GM13976 (cell line): ENCODE data around the gene FAM83G.
"Not testable (repeated sequence)": the region's sequence is repeated elsewhere in the genome, so short reads cannot be mapped to it uniquely, and the experiment has no call there.

Experiments used
- DNase-seq: peaks from one replicate; pipeline ENCODE4 v3.0.0; 2012; ENCODE audit warnings: low spot score
- in situ Hi-C: fragments of 300-500 bp; cut with MboI; formaldehyde crosslinking; loops from one replicate; pipeline ENCODE4 v1.12.0; 2022; ENCODE audit warnings: low sequenced_read_pairs, mixed read lengths, inconsistent platforms; ENCODE audit not compliant: unreplicated experiment
- TF ChIP-seq, protein P1 (sequence below): IDR thresholded peaks from 2 replicates; pipeline ENCODE4 v1.5.1; 2012; ENCODE audit warnings: borderline replicate concordance, mild to moderate bottlenecking; ENCODE audit not compliant: insufficient read depth; ENCODE audit errors: extremely low read depth, missing control alignments, control extremely low read depth

FAM83G gene

GRCh38 chr17:19004421-19005136, at the start of gene FAM83G:
Gene FAM83G (minus strand): TSS chr17:19004764. CDS start chr17:19004041, 723 bp downstream.
- in situ Hi-C loops: no loop called here
- DNase-seq: peak; percentile 91
- TF ChIP-seq, protein P1, sequence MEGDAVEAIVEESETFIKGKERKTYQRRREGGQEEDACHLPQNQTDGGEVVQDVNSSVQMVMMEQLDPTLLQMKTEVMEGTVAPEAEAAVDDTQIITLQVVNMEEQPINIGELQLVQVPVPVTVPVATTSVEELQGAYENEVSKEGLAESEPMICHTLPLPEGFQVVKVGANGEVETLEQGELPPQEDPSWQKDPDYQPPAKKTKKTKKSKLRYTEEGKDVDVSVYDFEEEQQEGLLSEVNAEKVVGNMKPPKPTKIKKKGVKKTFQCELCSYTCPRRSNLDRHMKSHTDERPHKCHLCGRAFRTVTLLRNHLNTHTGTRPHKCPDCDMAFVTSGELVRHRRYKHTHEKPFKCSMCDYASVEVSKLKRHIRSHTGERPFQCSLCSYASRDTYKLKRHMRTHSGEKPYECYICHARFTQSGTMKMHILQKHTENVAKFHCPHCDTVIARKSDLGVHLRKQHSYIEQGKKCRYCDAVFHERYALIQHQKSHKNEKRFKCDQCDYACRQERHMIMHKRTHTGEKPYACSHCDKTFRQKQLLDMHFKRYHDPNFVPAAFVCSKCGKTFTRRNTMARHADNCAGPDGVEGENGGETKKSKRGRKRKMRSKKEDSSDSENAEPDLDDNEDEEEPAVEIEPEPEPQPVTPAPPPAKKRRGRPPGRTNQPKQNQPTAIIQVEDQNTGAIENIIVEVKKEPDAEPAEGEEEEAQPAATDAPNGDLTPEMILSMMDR: no peak

GRCh38 chr17:19048826-19049225, 44.3 kb upstream of the FAM83G start:
- in situ Hi-C loops, DNase-seq: not testable (repeated sequence)

DNA sequence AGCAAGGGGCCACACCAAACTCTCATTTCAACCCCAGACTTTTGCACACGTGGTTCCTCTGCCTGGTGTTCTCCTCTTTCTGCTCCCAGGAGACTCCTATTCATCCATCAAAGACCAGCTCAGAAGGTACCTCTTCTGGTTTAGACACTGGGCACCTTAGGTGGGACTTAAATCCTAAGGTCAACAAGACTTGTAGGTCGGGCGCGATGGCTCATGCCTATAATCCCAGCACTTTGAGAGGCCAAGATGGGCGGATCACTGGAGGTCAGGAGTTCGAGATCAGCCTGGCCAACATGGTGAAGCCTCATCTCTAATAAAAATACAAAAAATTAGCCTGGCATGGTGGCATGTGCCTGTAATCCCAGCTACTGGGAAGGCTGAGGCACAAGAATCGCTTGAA, 42.9 kb upstream of the FAM83G start:
- in situ Hi-C loops, DNase-seq: not testable (repeated sequence)

- DNase-seq, in situ Hi-C loops: not testable (repeated sequence)
Measured at GRCh38 chr17:19046782-19047375, 42.3 kb upstream of the FAM83G start, which contains the start of gene GRAP. Gene GRAP (minus strand): TSS chr17:19046957. CDS start chr17:19046926, 31 bp downstream.

DNA sequence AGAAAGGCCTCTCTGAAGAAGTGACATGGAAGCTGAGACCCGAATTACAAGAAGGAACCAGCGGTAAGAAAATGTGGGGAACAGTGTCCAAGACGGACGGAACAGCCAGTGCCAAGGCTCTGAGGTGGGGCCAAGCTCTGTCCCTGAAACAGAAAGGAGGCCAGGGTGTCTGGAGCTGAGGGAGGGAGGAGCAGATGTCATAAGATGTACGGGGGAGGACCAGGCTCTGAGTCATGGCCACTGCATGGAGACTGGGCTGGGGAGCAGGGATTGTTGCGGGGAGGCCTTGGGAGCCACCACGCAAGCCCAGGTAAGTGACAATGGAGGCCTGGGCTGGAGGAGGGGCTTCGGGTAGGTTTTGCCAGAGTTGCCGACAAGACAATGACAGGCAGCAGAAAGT, 40.1 kb upstream of the FAM83G start:
- DNase-seq, in situ Hi-C loops: not testable (repeated sequence)

DNA sequence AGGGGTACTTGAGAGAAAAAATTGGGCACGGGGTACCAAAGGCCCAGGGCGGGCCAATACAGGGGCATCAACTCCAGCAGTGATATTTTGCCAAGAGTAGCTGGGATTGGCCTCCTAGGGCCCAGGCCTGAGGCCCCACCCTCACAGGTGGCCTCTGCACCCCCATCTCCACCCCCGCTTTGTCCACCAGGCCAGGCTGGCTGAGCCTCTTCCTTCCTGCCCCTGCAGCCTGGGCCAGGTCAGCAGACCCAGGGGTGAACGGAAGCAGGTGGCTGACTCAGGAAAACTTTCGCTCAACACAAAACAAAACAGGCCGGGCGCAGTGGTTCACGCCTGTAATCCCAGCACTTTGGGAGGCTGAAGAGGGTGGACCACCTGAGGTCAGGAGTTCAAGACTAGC, 38.5 kb upstream of the FAM83G start:
- DNase-seq, in situ Hi-C loops: not testable (repeated sequence)

- in situ Hi-C loops, DNase-seq: not testable (repeated sequence)
Measured at GRCh38 chr17:19042369-19042768, 37.8 kb upstream of the FAM83G start.

GRCh38 chr17:19041871-19042270, 37.3 kb upstream of the FAM83G start:
- in situ Hi-C loops, DNase-seq: not testable (repeated sequence)

GRCh38 chr17:19040350-19040749, 35.8 kb upstream of the FAM83G start:
- in situ Hi-C loops, DNase-seq: not testable (repeated sequence)

DNA sequence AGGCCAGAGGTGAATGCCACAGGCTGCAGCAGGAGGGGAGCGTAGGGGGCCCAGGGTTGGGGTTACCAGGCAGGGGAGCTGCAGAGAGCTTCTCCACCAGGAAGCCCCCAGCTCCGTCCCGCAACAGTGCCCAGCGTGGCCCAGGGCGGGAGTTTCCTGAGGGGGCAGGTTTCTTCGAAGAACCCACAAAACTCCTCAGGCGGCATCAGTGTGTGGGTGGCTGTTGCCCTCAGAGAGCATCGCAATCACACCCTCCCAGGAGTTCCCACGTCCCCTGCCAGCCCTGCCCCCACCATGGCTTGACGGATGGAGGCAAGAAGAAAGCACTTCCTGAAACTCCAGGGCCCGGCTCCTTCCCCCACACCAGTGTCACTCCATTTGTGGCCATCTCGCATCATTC, 34.2 kb upstream of the FAM83G start:
- DNase-seq, in situ Hi-C loops: not testable (repeated sequence)

DNA sequence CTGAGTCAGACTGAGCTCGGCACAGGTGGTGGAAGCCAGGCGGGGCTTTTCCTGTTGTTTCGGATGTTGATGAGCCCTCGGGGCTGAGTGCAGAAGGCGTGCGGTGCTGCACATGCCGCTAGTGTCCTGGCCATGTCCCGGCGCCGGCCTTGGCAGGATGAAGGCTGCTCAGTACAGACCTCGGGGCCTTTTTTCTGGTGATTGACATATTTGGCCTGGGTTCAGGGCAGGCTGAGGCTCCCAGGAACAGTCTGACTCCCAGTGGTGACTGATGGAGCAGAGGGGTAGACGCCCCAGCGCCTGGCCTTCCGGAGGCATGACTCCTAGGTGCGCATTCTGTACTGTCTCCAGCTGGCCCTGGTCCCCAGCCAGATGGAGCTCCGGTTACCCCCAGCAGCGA, 33.4 kb upstream of the FAM83G start:
- DNase-seq, in situ Hi-C loops: not testable (repeated sequence)

DNA sequence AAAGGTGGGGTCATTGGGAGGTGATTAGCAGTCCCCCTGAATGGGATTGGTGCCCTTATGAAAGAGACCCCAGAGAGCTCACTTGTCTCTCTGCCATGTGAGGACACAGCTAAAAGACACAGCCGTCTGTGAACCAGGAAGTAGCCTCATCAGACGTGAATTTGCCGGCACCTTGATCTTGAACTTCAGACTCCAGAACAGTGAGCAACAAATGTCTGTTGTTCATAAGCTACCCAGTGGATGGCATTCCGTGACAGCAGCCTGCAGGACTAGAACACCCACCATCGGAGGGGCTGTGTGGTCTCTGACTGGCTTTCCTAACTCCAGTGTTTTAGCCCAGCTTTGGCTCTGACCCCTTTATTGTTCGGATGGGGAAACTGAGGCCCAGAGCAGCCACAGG, 33.0 kb upstream of the FAM83G start:
- DNase-seq, in situ Hi-C loops: not testable (repeated sequence)

DNA sequence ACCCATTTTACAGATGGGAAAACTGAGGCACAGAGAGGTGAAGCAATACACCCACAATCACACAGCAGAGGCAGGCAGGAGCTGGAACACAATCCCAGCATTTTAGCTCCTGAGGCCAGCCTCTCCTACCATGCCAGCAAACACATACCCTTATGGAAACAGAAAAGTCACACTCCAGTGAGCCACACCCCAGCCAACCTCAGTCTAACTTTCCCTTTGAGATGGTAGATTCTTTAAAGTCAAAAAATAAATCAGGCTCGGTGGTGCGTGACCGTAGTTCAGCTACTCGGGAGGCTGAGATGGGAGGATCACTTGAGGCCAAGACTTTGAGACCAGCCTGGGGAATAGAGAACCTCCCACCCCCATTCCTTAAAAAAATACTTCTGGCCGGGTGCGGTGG, 31.6 kb upstream of the FAM83G start:
- DNase-seq, in situ Hi-C loops: not testable (repeated sequence)

GRCh38 chr17:19032377-19032988, 27.9 kb upstream of the FAM83G start:
- in situ Hi-C loops, DNase-seq: not testable (repeated sequence)
